ENCODE data around the gene SLC13A3. TPM values are rescaled to one million over a fixed set of nuclear protein-coding genes. Genes with fewer than 3 reads are reported as not detected.

SLC13A3 gene
- polyA plus RNA-seq, 2 of the 4 experiments (the other 2 are of a cell fraction), result 0.19 TPM; not detected in 1

DNA sequence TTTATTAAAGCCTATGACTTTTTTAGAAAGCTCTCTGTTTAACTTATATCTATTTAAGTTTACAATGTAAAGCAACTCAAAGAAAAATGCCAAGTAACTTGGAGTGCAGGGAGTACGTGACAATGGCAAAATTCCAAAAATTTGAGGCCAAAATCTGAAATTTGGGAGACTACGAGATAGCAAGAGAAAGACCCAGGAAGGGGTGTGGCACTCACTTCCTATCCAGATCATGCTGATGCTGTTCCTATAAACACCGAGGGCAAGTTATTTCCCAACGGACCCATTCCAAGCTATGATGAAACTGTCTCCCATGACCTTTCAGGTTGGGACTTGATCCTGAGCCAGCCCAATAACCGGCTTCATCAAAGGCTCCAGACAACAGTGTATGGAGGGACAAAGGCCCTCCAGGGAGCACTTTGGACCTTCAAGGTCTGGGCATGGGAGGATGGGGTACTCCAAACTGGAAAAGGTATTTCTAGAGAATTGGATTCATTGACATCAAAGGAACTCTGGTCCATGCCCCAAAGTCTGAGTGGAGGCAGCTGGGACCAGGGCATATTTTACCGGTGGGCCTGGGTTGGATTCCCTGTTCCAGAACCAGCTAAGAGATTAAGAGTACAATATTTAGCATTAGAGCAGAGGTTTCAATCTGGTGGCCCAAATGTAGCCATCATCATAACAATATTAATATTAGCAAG, 15.7 kb upstream of the SLC13A3 start:
- no peaks in the 10 kb centered on the region for H3K4me1 ChIP-seq
- peaks cover 13% of the 10 kb centered on the region; the same call in 1 of the 3 replicates for H3K9me3 ChIP-seq
- ChIA-PET CTCF (interaction anchor here (0.7 to 4.1 kb wide), 3 partner anchors 14 to 1334 kb away, joined by 3 to 22 read pairs (median 3); no protein-coding TSS in a partner anchor), POLR2A (no interaction called here)
- ATAC-seq (no peak), DNase-seq (ENCODE audit: low read depth in 1 of 2, low spot score in 1 of 2) (no peak), FAIRE-seq (no peak)
- H3K4me3 ChIP-seq, result no peak overlapping the region
- TF ChIP-seq RNF2 (IDR thresholded peaks at IDR 0.05; ENCODE audit: borderline replicate concordance, low read depth) (no peak), HDAC2 (IDR thresholded peaks at IDR 0.05) (no peak), SMC3 (IDR thresholded peaks at IDR 0.05) (no peak), CHD4 (IDR thresholded peaks at IDR 0.05; ENCODE audit: borderline replicate concordance) (no peak), ZC3H11A (IDR thresholded peaks at IDR 0.05) (no peak), CBX8 (IDR thresholded peaks at IDR 0.05) (no peak), EP300 (IDR thresholded peaks at IDR 0.05) (no peak), GATA3 (IDR thresholded peaks at IDR 0.05; ENCODE audit: borderline replicate concordance) (no peak), JUNB (IDR thresholded peaks at IDR 0.05) (no peak), FOSL2 (IDR thresholded peaks at IDR 0.05) (no peak), FOSL2 (CRISPR knock-in tag; IDR thresholded peaks at IDR 0.05) (no peak)
- no peak overlapping the region for H3K4me2 ChIP-seq
- no peak overlapping the region for H3K27ac ChIP-seq
- WGBS (ENCODE audit: missing lambda C conversion rate), result 37% methylated on average over 6 of the region's 6 CpGs

DNA sequence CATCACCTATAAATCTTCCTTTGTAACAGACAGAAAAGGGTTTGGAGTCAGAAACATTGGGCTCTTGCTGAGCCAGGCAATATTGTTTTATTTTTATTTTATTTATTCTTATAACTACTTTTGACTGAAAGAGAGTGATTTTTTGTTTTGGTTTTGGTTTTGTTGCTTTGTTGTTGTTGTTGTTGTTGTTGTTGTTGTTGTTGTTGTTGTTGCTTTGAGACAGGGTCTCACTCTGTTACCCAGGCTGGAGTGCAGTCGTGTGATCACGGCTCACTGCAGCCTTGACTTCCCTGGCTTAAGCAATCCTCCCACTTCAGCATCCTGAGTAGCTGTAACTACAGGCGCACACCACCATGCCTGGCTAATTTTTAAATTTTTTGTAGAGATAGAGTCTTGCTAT, 15.0 kb upstream of the SLC13A3 start:
- WGBS (ENCODE audit: missing lambda C conversion rate), result 73% methylated on average over 3 of the region's 3 CpGs
- TF ChIP-seq, protein P1, sequence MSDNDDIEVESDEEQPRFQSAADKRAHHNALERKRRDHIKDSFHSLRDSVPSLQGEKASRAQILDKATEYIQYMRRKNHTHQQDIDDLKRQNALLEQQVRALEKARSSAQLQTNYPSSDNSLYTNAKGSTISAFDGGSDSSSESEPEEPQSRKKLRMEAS (IDR thresholded peaks at IDR 0.05), result no peak
- TF ChIP-seq ZFP36 (IDR thresholded peaks at IDR 0.05; ENCODE audit: borderline replicate concordance, partially characterized antibody), result no peak
- no peak for TF ChIP-seq ESRRA (IDR thresholded peaks at IDR 0.05; ENCODE audit: borderline replicate concordance, low read length)
- TF ChIP-seq JUNB (IDR thresholded peaks at IDR 0.05), result no peak
- TF ChIP-seq FOSL2 (IDR thresholded peaks at IDR 0.05), result no peak
- TF ChIP-seq FOSL2 (CRISPR knock-in tag; IDR thresholded peaks at IDR 0.05), result no peak
- ATAC-seq (no peak), FAIRE-seq (no peak), DNase-seq (ENCODE audit: low read depth in 1 of 2, low spot score in 1 of 2) (no peak)
- POLR2A ChIA-PET, result no interaction called here
- no peaks in the 10 kb centered on the region for H3K4me1 ChIP-seq
- peaks cover 15% of the 10 kb centered on the region; the same call in 2 of the 3 replicates for H3K9me3 ChIP-seq
- no peak overlapping the region for H3K4me2 ChIP-seq
- no peak overlapping the region for H3K27ac ChIP-seq
- H3K4me3 ChIP-seq, result no peak overlapping the region
- CTCF ChIA-PET, result interaction anchor here (0.7 to 4.1 kb wide), 2 partner anchors 15 to 1335 kb away, joined by 3 to 22 read pairs; no protein-coding TSS in a partner anchor

DNA sequence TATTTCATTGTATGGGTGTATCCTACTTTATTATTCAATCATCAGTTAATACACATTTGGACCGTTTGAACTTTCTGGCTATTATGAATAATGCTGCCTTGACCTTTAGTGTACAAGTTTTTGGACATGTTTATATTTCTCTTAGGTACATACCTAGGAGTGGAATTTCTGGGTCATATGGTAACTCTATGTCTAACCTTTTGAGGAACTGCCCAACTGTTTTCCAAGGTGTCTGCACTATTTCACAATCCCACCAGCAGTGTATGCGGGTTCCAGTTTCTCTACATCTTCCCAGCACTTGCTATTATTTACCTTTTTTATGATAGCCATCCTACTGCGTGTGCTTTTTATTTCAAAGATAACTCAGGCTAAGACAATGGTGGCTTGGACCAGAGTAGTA, 14.3 kb upstream of the SLC13A3 start:
- TF ChIP-seq HOXB5 (CRISPR knock-in tag; IDR thresholded peaks at IDR 0.05) (no peak), ZFP36 (IDR thresholded peaks at IDR 0.05; ENCODE audit: borderline replicate concordance, partially characterized antibody) (no peak), GATA3 (IDR thresholded peaks at IDR 0.05; ENCODE audit: borderline replicate concordance) (no peak), EHMT2 (IDR thresholded peaks at IDR 0.05; ENCODE audit: low read depth) (no peak), SMC3 (IDR thresholded peaks at IDR 0.05) (no peak), JUN (IDR thresholded peaks at IDR 0.05) (no peak), EP300 (IDR thresholded peaks at IDR 0.05) (no peak), ZSCAN20 (CRISPR knock-in tag; IDR thresholded peaks at IDR 0.05) (no peak)
- TF ChIP-seq, protein P2, sequence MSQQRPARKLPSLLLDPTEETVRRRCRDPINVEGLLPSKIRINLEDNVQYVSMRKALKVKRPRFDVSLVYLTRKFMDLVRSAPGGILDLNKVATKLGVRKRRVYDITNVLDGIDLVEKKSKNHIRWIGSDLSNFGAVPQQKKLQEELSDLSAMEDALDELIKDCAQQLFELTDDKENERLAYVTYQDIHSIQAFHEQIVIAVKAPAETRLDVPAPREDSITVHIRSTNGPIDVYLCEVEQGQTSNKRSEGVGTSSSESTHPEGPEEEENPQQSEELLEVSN (IDR thresholded peaks at IDR 0.05; ENCODE audit: borderline replicate concordance, low read depth), result no peak
- TF ChIP-seq, protein P3, sequence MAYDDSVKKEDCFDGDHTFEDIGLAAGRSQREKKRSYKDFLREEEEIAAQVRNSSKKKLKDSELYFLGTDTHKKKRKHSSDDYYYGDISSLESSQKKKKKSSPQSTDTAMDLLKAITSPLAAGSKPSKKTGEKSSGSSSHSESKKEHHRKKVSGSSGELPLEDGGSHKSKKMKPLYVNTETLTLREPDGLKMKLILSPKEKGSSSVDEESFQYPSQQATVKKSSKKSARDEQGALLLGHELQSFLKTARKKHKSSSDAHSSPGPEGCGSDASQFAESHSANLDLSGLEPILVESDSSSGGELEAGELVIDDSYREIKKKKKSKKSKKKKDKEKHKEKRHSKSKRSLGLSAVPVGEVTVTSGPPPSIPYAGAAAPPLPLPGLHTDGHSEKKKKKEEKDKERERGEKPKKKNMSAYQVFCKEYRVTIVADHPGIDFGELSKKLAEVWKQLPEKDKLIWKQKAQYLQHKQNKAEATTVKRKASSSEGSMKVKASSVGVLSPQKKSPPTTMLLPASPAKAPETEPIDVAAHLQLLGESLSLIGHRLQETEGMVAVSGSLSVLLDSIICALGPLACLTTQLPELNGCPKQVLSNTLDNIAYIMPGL (CRISPR knock-in tag; IDR thresholded peaks at IDR 0.05; ENCODE audit: borderline replicate concordance), result no peak
- TF ChIP-seq, protein P4, sequence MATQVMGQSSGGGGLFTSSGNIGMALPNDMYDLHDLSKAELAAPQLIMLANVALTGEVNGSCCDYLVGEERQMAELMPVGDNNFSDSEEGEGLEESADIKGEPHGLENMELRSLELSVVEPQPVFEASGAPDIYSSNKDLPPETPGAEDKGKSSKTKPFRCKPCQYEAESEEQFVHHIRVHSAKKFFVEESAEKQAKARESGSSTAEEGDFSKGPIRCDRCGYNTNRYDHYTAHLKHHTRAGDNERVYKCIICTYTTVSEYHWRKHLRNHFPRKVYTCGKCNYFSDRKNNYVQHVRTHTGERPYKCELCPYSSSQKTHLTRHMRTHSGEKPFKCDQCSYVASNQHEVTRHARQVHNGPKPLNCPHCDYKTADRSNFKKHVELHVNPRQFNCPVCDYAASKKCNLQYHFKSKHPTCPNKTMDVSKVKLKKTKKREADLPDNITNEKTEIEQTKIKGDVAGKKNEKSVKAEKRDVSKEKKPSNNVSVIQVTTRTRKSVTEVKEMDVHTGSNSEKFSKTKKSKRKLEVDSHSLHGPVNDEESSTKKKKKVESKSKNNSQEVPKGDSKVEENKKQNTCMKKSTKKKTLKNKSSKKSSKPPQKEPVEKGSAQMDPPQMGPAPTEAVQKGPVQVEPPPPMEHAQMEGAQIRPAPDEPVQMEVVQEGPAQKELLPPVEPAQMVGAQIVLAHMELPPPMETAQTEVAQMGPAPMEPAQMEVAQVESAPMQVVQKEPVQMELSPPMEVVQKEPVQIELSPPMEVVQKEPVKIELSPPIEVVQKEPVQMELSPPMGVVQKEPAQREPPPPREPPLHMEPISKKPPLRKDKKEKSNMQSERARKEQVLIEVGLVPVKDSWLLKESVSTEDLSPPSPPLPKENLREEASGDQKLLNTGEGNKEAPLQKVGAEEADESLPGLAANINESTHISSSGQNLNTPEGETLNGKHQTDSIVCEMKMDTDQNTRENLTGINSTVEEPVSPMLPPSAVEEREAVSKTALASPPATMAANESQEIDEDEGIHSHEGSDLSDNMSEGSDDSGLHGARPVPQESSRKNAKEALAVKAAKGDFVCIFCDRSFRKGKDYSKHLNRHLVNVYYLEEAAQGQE (IDR thresholded peaks at IDR 0.05), result no peak
- no peak overlapping the region for H3K4me3 ChIP-seq
- no peak for ATAC-seq
- ChIA-PET CTCF (no interaction called here), POLR2A (no interaction called here)
- H3K27ac ChIP-seq, result no peak overlapping the region
- no peak for DNase-seq (ENCODE audit: low read depth in 1 of 2, low spot score in 1 of 2)
- FAIRE-seq, result no peak
- peaks cover 18% of the 10 kb centered on the region; the same call in 2 of the 3 replicates for H3K9me3 ChIP-seq
- H3K4me1 ChIP-seq, result no peaks in the 10 kb centered on the region
- 7% methylated on average over 3 of the region's 3 CpGs for WGBS (ENCODE audit: missing lambda C conversion rate)
- H3K4me2 ChIP-seq, result no peak overlapping the region
